ENCODE measurements around the gene CCNY.
A peak's percentile ranks its signal among the peaks of the same experiment; 100 is the strongest.

Gene CCNY

DNA sequence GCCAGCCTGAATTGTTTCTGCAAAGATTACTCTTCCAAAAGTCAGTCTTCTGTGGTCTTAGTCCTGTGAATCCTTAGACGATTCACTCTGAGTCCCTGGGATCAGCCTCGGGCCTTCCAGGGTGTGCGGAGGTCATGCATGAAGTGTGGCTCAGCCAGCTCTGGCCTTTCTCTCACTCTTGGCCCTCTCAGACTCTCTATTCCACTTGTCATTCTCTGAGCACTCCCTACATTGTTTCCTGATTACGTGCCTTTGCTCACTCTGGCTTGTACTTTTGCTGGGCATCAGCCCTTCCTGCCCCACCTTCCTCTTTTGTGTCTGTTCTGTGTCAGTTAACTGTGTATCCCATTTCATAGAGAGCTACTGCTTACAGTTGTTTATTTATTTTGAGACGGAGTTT is 36.0 kb downstream of the CCNY start:
- Histone ChIP-seq H3K4me3 (ENCODE audit: low read length) (no peak overlapping the region), H3K9ac (ENCODE audit: low read length) (no peak overlapping the region), H3K9me3 (ENCODE audit: control insufficient read depth, low read length) (no peaks in the 10 kb centered on the region), H3K27me3 (replicated peaks; ENCODE audit: control insufficient read depth, insufficient read depth, low read length) (no peaks in the 10 kb centered on the region), H3K4me1 (ENCODE audit: control insufficient read depth, insufficient read depth, low read length) (peaks cover 20% of the 10 kb centered on the region), H3K36me3 (ENCODE audit: control insufficient read depth, insufficient read depth, low read length, severe bottlenecking) (no peaks in the 10 kb centered on the region)
- no peak for DNase-seq (ENCODE audit: low read depth)

- Histone ChIP-seq H3K27me3 (replicated peaks; ENCODE audit: control insufficient read depth, insufficient read depth, low read length) (no peaks in the 10 kb centered on the region), H3K4me1 (ENCODE audit: control insufficient read depth, insufficient read depth, low read length) (peaks cover 26% of the 10 kb centered on the region), H3K9me3 (ENCODE audit: control insufficient read depth, low read length) (no peaks in the 10 kb centered on the region), H3K9ac (ENCODE audit: low read length) (no peak overlapping the region), H3K36me3 (ENCODE audit: control insufficient read depth, insufficient read depth, low read length, severe bottlenecking) (no peaks in the 10 kb centered on the region), H3K4me3 (ENCODE audit: low read length) (no peak overlapping the region)
- DNase-seq (ENCODE audit: low read depth): no peak
Observed at GRCh38 chr10:35375091-35375765, 38.9 kb downstream of the CCNY start.

DNA sequence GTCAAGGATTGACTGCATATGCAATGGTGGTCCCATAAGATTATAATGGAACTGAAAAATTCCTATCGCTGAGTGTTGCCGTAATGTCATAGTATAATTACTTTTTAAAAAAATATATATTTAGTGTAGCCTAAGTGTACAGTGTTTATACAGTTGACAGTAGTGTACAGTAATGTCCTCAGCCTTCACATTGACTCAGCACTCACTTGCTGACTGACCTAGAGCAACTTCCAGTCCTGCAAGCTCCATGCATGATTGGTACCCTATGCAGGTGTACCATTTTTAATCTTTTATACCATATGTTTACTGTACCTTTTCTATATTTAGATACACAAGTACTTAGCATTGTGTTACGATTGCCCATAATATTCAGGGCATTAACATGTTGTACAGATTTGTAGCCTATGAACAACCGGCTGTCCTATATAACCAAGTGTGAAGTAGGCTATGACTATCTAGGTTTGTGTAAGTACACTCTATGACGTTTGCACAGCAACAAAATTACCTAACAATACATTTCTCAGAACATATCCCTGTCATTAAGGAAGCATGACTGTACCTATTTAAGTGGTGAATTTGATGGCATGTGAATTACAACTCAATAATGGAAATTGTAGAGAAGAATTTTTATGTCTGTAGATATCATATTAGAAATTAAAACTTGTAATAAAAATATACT is 40.9 kb downstream of the CCNY start:
- DNase-seq (ENCODE audit: low read depth): no peak
- Histone ChIP-seq H3K36me3 (ENCODE audit: control insufficient read depth, insufficient read depth, low read length, severe bottlenecking) (no peaks in the 10 kb centered on the region), H3K4me1 (ENCODE audit: control insufficient read depth, insufficient read depth, low read length) (peaks cover 29% of the 10 kb centered on the region), H3K9ac (ENCODE audit: low read length) (no peak overlapping the region), H3K9me3 (ENCODE audit: control insufficient read depth, low read length) (no peaks in the 10 kb centered on the region), H3K4me3 (ENCODE audit: low read length) (no peak overlapping the region), H3K27me3 (replicated peaks; ENCODE audit: control insufficient read depth, insufficient read depth, low read length) (no peaks in the 10 kb centered on the region)

GRCh38 chr10:35378541-35379210 is 42.4 kb downstream of the CCNY start:
- Histone ChIP-seq H3K9me3 (ENCODE audit: control insufficient read depth, low read length) (no peaks in the 10 kb centered on the region), H3K4me3 (ENCODE audit: low read length) (no peak overlapping the region), H3K36me3 (ENCODE audit: control insufficient read depth, insufficient read depth, low read length, severe bottlenecking) (no peaks in the 10 kb centered on the region), H3K9ac (ENCODE audit: low read length) (no peak overlapping the region), H3K4me1 (ENCODE audit: control insufficient read depth, insufficient read depth, low read length) (peaks cover 26% of the 10 kb centered on the region), H3K27me3 (replicated peaks; ENCODE audit: control insufficient read depth, insufficient read depth, low read length) (no peaks in the 10 kb centered on the region)
- DNase-seq (ENCODE audit: low read depth): no peak

- peak overlapping the region; percentile 8 for H3K4me3 ChIP-seq (ENCODE audit: low read length)
- H3K36me3 ChIP-seq (ENCODE audit: control insufficient read depth, insufficient read depth, low read length, severe bottlenecking): no peaks in the 10 kb centered on the region
- H3K27me3 ChIP-seq (replicated peaks; ENCODE audit: control insufficient read depth, insufficient read depth, low read length): no peaks in the 10 kb centered on the region
- no peak for DNase-seq (ENCODE audit: low read depth)
- H3K9ac ChIP-seq (ENCODE audit: low read length): no peak overlapping the region
- peaks cover 26% of the 10 kb centered on the region for H3K4me1 ChIP-seq (ENCODE audit: control insufficient read depth, insufficient read depth, low read length)
- H3K9me3 ChIP-seq (ENCODE audit: control insufficient read depth, low read length): no peaks in the 10 kb centered on the region
Observed at GRCh38 chr10:35379226-35380137, 43.2 kb downstream of the CCNY start.

DNA sequence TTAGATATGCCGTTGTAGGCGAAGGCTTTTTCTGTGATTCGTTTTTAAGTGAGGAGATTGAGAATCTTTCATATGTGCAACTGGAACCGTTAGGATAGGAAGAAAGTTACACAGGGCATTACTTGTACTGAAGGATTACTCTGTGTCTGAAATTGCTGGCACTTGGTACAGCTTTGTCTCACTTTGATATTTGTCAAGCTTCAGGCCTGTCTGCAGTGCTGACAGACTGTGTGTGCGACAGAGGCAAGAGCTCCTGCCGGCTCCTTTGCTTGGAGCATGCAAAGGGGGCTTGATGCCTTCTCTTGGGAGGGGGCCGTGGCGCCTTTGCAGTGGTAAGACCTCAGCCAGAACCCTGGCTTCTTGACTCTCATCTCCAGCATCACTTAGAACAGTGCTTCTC is 45.8 kb downstream of the CCNY start:
- H3K9ac ChIP-seq (ENCODE audit: low read length): no peak overlapping the region
- no peaks in the 10 kb centered on the region for H3K36me3 ChIP-seq (ENCODE audit: control insufficient read depth, insufficient read depth, low read length, severe bottlenecking)
- no peak overlapping the region for H3K4me3 ChIP-seq (ENCODE audit: low read length)
- no peaks in the 10 kb centered on the region for H3K9me3 ChIP-seq (ENCODE audit: control insufficient read depth, low read length)
- no peaks in the 10 kb centered on the region for H3K27me3 ChIP-seq (replicated peaks; ENCODE audit: control insufficient read depth, insufficient read depth, low read length)
- no peak for DNase-seq (ENCODE audit: low read depth)
- H3K4me1 ChIP-seq (ENCODE audit: control insufficient read depth, insufficient read depth, low read length): peaks cover 19% of the 10 kb centered on the region

DNA sequence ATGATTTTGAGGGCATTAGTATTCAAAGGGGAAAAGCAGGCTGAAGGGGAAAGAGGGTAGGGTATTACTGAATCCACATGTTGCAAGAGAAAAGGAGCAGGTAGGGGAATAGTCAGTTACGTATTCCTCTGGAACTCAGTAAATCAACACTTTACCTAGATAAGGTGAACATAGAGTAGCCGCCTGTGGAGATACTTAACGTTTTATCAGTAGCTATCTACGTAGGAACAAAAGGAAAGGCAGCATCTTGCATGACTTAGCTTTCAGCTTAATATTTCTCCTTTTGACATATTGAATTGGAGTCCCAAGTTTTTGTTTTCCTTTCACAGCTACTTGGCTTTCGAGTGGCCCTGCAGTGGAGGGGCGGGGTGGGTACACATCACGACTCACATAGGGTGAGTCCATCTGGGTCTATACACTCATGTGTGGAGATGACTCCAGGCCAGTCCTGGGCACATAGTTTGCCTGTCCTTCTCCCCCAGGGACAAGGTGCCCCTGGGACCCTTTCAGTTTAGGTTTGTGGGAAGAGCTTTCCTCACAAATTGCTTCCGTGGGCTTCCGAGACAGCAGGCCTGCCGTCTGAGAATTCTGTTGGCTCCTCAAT is 48.1 kb downstream of the CCNY start:
- H3K36me3 ChIP-seq (ENCODE audit: control insufficient read depth, insufficient read depth, low read length, severe bottlenecking): no peaks in the 10 kb centered on the region
- peaks cover 24% of the 10 kb centered on the region for H3K4me1 ChIP-seq (ENCODE audit: control insufficient read depth, insufficient read depth, low read length)
- H3K27me3 ChIP-seq (replicated peaks; ENCODE audit: control insufficient read depth, insufficient read depth, low read length): no peaks in the 10 kb centered on the region
- H3K9ac ChIP-seq (ENCODE audit: low read length): no peak overlapping the region
- DNase-seq (ENCODE audit: low read depth): no peak
- no peaks in the 10 kb centered on the region for H3K9me3 ChIP-seq (ENCODE audit: control insufficient read depth, low read length)
- no peak overlapping the region for H3K4me3 ChIP-seq (ENCODE audit: low read length)

- Histone ChIP-seq H3K4me1 (ENCODE audit: control insufficient read depth, insufficient read depth, low read length) (peaks cover 24% of the 10 kb centered on the region), H3K4me3 (ENCODE audit: low read length) (no peak overlapping the region), H3K27me3 (replicated peaks; ENCODE audit: control insufficient read depth, insufficient read depth, low read length) (no peaks in the 10 kb centered on the region), H3K9ac (ENCODE audit: low read length) (no peak overlapping the region), H3K36me3 (ENCODE audit: control insufficient read depth, insufficient read depth, low read length, severe bottlenecking) (no peaks in the 10 kb centered on the region), H3K9me3 (ENCODE audit: control insufficient read depth, low read length) (no peaks in the 10 kb centered on the region)
- peak; percentile 34 for DNase-seq (ENCODE audit: low read depth)
Observed at GRCh38 chr10:35386594-35387174, 50.4 kb downstream of the CCNY start.

DNA sequence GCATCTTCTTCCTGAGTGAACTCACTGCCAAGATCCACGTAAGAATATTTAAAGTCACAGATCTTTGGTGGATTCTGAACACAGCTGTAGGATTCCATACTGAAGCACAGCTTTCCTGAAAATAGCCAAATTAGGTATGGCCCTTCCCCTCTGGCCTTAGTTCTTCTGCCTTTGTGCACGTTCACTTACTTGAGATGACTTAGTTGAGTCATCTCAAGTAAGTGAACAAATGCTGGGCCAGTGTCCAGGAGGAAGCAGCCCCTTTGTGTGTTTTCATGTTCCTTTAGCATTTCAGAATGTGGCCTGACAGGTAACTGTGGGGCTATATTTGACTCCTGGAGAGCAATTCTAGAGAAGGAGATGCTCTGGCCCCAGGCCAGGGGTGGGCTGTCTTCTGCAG is 51.5 kb downstream of the CCNY start:
- Histone ChIP-seq H3K9me3 (ENCODE audit: control insufficient read depth, low read length) (no peaks in the 10 kb centered on the region), H3K4me1 (ENCODE audit: control insufficient read depth, insufficient read depth, low read length) (peaks cover 21% of the 10 kb centered on the region), H3K4me3 (ENCODE audit: low read length) (no peak overlapping the region), H3K9ac (ENCODE audit: low read length) (no peak overlapping the region), H3K36me3 (ENCODE audit: control insufficient read depth, insufficient read depth, low read length, severe bottlenecking) (no peaks in the 10 kb centered on the region), H3K27me3 (replicated peaks; ENCODE audit: control insufficient read depth, insufficient read depth, low read length) (no peaks in the 10 kb centered on the region)
- peak; percentile 57 for DNase-seq (ENCODE audit: low read depth)

DNA sequence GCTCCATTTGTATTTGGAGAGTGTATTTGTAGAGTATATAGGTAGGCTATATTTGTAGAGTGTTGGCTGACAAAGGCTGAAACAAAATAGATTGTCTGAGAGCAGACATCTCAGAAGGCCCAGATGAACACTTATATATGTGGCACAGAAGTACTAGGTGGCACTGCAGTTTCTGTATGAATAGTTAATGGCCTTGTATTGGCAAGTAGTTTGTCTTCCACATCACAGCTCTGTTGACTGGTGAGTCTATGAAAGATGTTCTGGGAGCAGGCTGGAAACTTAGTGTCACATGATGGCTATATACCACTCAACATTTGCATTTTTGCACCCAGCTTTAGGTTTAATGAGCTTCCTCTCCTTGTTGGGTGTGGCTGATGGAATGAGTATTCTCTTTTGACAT is 51.9 kb downstream of the CCNY start:
- H3K4me1 ChIP-seq (ENCODE audit: control insufficient read depth, insufficient read depth, low read length): peaks cover 21% of the 10 kb centered on the region
- no peak overlapping the region for H3K4me3 ChIP-seq (ENCODE audit: low read length)
- H3K9ac ChIP-seq (ENCODE audit: low read length): no peak overlapping the region
- no peaks in the 10 kb centered on the region for H3K9me3 ChIP-seq (ENCODE audit: control insufficient read depth, low read length)
- H3K27me3 ChIP-seq (replicated peaks; ENCODE audit: control insufficient read depth, insufficient read depth, low read length): no peaks in the 10 kb centered on the region
- no peaks in the 10 kb centered on the region for H3K36me3 ChIP-seq (ENCODE audit: control insufficient read depth, insufficient read depth, low read length, severe bottlenecking)
- DNase-seq (ENCODE audit: low read depth): no peak
